ENCODE measurements around the gene PPP2CA. TPM values are rescaled to one million over a fixed set of nuclear protein-coding genes. Genes with fewer than 3 reads are reported as not detected.

The PPP2CA gene
- total and polyA plus RNA-seq, 2 donors: 62.9 to 88.6 TPM

DNA sequence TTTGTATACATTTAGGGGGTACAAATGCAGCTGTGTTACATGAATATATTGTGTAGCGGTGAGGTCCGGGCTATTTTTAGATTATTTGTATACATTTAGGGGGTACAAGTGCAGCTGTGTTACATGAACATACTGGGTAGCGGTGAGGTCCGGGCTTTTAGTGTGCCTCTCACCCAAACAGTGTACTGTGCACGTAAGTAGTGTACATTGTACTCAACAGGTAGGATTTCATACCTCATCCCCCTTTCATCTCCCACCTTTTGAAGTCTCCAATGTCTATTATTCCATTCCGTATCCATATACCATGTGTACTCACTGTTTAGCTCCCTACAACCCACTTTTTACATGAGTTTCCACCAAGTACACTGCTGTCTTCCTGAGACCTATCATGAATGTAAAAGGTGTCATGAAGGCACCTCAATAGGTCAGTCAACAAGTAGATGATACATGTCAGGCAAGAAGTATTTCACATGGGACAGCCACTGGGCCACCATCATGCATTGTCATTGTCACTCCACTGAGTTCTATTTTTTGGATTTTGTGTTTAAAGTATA is 76.8 kb downstream of the PPP2CA start:
- Histone ChIP-seq H3K27me3 (ENCODE audit: control insufficient read depth in 2 of 2, insufficient read depth in 1 of 2, low read length in 1 of 2) (no peaks in the 10 kb centered on the region), H3K27ac (ENCODE audit: low read depth in 1 of 2, low read length in 1 of 2) (peak overlapping the region; percentile 20 to 79), H3K9me3 (ENCODE audit: control insufficient read depth in 2 of 2, insufficient read depth in 1 of 2, low read length in 1 of 2) (no peaks in the 10 kb centered on the region), H3K4me3 (ENCODE audit: low read length in 2 of 2) (no peak overlapping the region), H3K4me1 (ENCODE audit: control insufficient read depth in 2 of 2, insufficient read depth in 2 of 2, low read length in 2 of 2) (peaks cover 0 to 56% of the 10 kb centered on the region in 2 donors), H3K36me3 (ENCODE audit: control insufficient read depth in 2 of 2, insufficient read depth in 2 of 2, low read length in 1 of 2) (peaks cover 48 to 93% of the 10 kb centered on the region in 2 donors)
- 91% methylated on average over 6 of the region's 6 CpGs for WGBS
- DNase-seq (ENCODE audit: low read depth in 6 of 9, low spot score in 9 of 9): peak in 3 of 9 donors; percentile 3 to 48 (median 21)

DNA sequence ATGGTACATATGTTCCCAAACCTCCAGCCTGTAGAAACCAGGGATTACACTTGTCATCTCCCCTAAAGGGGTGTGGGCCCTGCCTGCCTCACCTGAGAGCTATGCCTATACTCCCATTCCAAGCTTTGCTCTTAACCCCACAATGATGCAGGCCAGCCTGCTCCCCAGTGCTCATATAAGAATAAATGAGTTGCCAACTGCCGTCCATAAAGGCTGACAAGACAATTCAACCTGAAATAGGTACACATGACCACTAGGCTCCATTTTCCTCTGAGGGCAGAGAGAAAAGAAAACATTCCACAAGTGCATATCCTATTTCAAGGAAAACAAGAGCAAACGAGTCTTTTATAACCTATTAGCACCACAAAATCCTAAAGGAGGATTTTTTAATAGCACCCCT is 77.6 kb downstream of the PPP2CA start:
- WGBS: 74% methylated on average over 2 of the region's 2 CpGs
- no peaks in the 10 kb centered on the region for H3K9me3 ChIP-seq (ENCODE audit: control insufficient read depth in 2 of 2, insufficient read depth in 1 of 2, low read length in 1 of 2)
- DNase-seq (ENCODE audit: low read depth in 6 of 9, low spot score in 9 of 9): peak in 2 of 9 donors; percentile 37 to 39
- H3K4me1 ChIP-seq (ENCODE audit: control insufficient read depth in 2 of 2, insufficient read depth in 2 of 2, low read length in 2 of 2): peaks cover 0 to 64% of the 10 kb centered on the region in 2 donors
- no peaks in the 10 kb centered on the region for H3K27me3 ChIP-seq (ENCODE audit: control insufficient read depth in 2 of 2, insufficient read depth in 1 of 2, low read length in 1 of 2)
- peak overlapping the region; percentile 64 to 79 for H3K27ac ChIP-seq (ENCODE audit: low read depth in 1 of 2, low read length in 1 of 2)
- peaks cover 50 to 93% of the 10 kb centered on the region in 2 donors for H3K36me3 ChIP-seq (ENCODE audit: control insufficient read depth in 2 of 2, insufficient read depth in 2 of 2, low read length in 1 of 2)
- H3K4me3 ChIP-seq (ENCODE audit: low read length in 2 of 2): no peak overlapping the region

DNA sequence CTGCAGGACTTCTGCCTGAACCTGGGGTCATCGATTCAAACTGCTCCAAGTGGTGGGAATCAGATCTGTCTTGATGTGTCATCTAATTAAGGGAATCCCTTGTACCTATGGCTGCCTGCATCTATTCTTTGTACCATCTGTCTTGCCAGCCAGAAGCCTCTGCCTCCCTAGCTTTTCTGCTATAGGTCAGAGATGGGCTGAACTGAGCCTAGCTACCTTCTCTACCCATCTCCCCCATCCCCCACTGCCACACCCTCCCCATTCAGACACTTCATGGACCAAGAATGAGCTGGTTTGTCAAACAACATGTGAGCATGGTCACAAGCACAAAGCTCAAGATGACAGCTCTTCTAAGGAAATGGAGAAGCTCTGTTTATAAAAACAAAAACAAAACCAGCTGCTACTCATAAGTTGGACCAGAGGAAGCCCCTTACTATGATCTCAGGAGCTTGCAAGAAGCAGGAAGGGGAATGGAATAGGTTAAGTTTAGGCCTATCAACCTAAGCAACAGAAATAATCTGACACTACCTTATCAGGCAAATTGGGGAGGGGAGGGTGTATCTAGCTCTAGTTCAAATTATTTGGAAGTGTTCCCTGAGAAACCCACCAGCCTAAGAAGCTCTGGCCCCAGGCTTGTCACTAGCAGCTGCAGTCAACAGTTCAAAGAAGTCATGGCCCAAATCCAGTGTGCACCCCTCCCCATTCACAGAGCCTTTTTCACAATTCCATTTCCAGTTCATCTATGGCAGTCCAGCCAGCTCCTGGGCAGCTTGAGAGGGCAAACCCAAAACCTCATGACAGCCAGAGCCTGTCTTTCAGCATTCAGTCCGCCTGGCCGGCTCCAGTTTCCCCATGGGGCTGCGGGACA is 79.0 kb downstream of the PPP2CA start:
- peak in 3 of 9 donors; percentile 37 to 65 (median 38) for DNase-seq (ENCODE audit: low read depth in 6 of 9, low spot score in 9 of 9)
- Histone ChIP-seq H3K4me1 (ENCODE audit: control insufficient read depth in 2 of 2, insufficient read depth in 2 of 2, low read length in 2 of 2) (peaks cover 0 to 77% of the 10 kb centered on the region in 2 donors), H3K4me3 (ENCODE audit: low read length in 2 of 2) (no peak overlapping the region), H3K27me3 (ENCODE audit: control insufficient read depth in 2 of 2, insufficient read depth in 1 of 2, low read length in 1 of 2) (no peaks in the 10 kb centered on the region), H3K36me3 (ENCODE audit: control insufficient read depth in 2 of 2, insufficient read depth in 2 of 2, low read length in 1 of 2) (peaks cover 64 to 94% of the 10 kb centered on the region in 2 donors), H3K27ac (ENCODE audit: low read depth in 1 of 2, low read length in 1 of 2) (peak overlapping the region; percentile 46 to 70), H3K9me3 (ENCODE audit: control insufficient read depth in 2 of 2, insufficient read depth in 1 of 2, low read length in 1 of 2) (no peaks in the 10 kb centered on the region)
- 95% methylated on average over 4 of the region's 4 CpGs for WGBS

DNA sequence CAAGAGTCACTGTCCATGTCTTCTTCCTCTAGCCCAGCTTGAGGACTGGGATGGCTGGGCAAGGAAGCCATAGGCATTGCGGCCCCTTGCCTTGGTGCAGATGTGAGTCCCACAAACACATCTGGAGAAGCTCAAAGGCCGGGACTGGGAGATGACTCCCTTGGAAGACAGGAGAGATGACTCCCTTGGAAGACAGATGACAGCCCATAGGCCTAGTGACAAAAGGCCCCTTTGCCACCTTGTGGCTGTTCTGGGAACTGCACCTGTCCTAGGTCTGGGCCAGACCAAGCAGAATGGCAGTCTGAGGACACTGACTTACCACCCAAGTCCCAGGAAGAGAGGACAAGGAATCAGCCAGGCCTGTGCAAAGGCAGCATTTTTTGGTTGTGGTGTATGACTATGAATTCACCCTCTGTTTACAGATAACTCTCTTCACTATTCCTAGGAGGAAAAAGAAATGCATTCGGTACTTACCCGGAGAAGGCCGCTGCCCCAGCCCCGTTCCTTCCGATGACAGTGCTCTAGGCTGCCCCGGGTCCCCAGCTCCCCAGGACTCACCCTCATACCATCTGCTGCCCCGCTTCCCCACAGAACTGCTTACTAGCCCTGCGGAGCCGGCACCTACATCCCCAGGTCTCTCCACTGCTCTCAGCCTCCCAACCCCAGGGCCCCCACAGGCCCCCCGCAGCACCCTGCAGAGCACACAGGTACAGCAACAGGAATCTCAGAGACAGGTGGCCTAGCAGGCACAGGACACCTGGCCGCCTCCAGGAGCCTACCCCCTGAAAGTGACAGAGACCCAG is 79.9 kb downstream of the PPP2CA start:
- WGBS: 94% methylated on average over 13 of the region's 13 CpGs
- H3K4me3 ChIP-seq (ENCODE audit: low read length in 2 of 2): no peak overlapping the region
- peaks cover 67 to 94% of the 10 kb centered on the region in 2 donors for H3K36me3 ChIP-seq (ENCODE audit: control insufficient read depth in 2 of 2, insufficient read depth in 2 of 2, low read length in 1 of 2)
- peak overlapping the region; percentile 70 to 71 for H3K27ac ChIP-seq (ENCODE audit: low read depth in 1 of 2, low read length in 1 of 2)
- H3K9me3 ChIP-seq (ENCODE audit: control insufficient read depth in 2 of 2, insufficient read depth in 1 of 2, low read length in 1 of 2): no peaks in the 10 kb centered on the region
- peak in 6 of 9 donors; percentile 69 to 89 (median 82) for DNase-seq (ENCODE audit: low read depth in 6 of 9, low spot score in 9 of 9)
- no peaks in the 10 kb centered on the region for H3K27me3 ChIP-seq (ENCODE audit: control insufficient read depth in 2 of 2, insufficient read depth in 1 of 2, low read length in 1 of 2)
- H3K4me1 ChIP-seq (ENCODE audit: control insufficient read depth in 2 of 2, insufficient read depth in 2 of 2, low read length in 2 of 2): peaks cover 0 to 80% of the 10 kb centered on the region in 2 donors

DNA sequence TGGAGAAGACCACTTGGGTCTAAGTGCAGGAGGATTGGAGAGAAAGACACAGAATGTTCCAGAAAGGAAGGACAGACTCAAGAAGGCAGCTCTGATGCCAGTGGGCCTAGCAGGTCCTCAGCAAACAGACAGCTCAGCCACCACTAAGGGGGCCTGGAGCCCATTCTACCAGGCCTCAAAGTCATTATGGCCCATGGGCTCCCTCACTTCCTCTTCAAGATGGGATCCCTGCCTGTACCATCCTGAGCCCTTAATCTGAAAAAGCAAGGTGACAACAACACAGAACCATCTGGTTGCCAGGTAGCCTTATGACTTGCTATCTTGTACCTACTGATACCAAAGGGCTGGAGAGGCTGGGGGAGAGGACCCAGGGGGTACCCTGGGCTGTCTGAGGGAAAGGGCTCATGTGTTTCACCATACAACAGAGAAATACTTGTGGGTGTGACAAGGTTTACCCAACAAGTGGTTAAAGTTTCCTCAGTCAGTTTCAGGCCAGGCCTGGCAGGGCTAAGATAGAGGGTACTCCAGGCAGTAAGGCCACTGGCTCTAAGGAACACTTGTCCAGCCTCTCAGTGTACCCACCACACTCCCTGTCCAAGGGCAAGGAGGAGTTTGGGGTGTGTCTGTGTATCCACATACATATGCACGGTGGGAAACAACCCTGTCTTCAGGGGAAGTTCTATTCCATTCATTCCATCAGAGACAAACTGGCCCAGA is 80.7 kb downstream of the PPP2CA start:
- DNase-seq (ENCODE audit: low read depth in 6 of 9, low spot score in 9 of 9): peak in 3 of 9 donors; percentile 20 to 56 (median 34)
- Histone ChIP-seq H3K27me3 (ENCODE audit: control insufficient read depth in 2 of 2, insufficient read depth in 1 of 2, low read length in 1 of 2) (no peaks in the 10 kb centered on the region), H3K27ac (ENCODE audit: low read depth in 1 of 2, low read length in 1 of 2) (peak overlapping the region; percentile 70 to 71)

More for the DNA sequence above, 80.7 kb downstream of the PPP2CA start:
- H3K9me3 ChIP-seq (ENCODE audit: control insufficient read depth in 2 of 2, insufficient read depth in 1 of 2, low read length in 1 of 2): no peaks in the 10 kb centered on the region
- peaks cover 73 to 94% of the 10 kb centered on the region in 2 donors for H3K36me3 ChIP-seq (ENCODE audit: control insufficient read depth in 2 of 2, insufficient read depth in 2 of 2, low read length in 1 of 2)
- 84% methylated on average over 1 of the region's 1 CpG for WGBS
- H3K4me3 ChIP-seq (ENCODE audit: low read length in 2 of 2): no peak overlapping the region
- H3K4me1 ChIP-seq (ENCODE audit: control insufficient read depth in 2 of 2, insufficient read depth in 2 of 2, low read length in 2 of 2): peaks cover 0 to 80% of the 10 kb centered on the region in 2 donors

Other genes starting within 250 kb of the PPP2CA start
- 166 TPM for gene VDAC1, start 221.1 kb downstream of the PPP2CA start, total RNA-seq
- 101 TPM for gene VDAC1, start 221.1 kb downstream of the PPP2CA start, polyA plus RNA-seq
- gene TCF7, start 111.4 kb downstream of the PPP2CA start, total RNA-seq: 265 TPM
- 247 TPM for gene TCF7, start 111.4 kb downstream of the PPP2CA start, polyA plus RNA-seq
- gene SKP1, start 49.1 kb downstream of the PPP2CA start, total RNA-seq: 332 TPM
- gene SKP1, start 49.1 kb downstream of the PPP2CA start, polyA plus RNA-seq: 387 TPM
- 2.7 TPM for gene CDKL3, start 141.1 kb upstream of the PPP2CA start, total RNA-seq
- 7.1 TPM for gene CDKL3, start 141.1 kb upstream of the PPP2CA start, polyA plus RNA-seq
- gene UBE2B, start 145.5 kb upstream of the PPP2CA start, total RNA-seq: 20.1 TPM
- gene UBE2B, start 145.5 kb upstream of the PPP2CA start, polyA plus RNA-seq: 238 TPM
- gene CDKN2AIPNL, start 185.8 kb upstream of the PPP2CA start, total RNA-seq: 36.5 TPM
- gene CDKN2AIPNL, start 185.8 kb upstream of the PPP2CA start, polyA plus RNA-seq: 42.1 TPM